ENCODE results near the gene MRPL39. TPM values are rescaled to one million over a fixed set of nuclear protein-coding genes. Genes with fewer than 3 reads are reported as not detected.

The MRPL39 gene
- total and polyA plus RNA-seq, 9 of the 15 experiments (the other 6 are each of a cell fraction or from before 2014, with no cell fraction given): 65.4 to 247 (median 105) TPM

DNA sequence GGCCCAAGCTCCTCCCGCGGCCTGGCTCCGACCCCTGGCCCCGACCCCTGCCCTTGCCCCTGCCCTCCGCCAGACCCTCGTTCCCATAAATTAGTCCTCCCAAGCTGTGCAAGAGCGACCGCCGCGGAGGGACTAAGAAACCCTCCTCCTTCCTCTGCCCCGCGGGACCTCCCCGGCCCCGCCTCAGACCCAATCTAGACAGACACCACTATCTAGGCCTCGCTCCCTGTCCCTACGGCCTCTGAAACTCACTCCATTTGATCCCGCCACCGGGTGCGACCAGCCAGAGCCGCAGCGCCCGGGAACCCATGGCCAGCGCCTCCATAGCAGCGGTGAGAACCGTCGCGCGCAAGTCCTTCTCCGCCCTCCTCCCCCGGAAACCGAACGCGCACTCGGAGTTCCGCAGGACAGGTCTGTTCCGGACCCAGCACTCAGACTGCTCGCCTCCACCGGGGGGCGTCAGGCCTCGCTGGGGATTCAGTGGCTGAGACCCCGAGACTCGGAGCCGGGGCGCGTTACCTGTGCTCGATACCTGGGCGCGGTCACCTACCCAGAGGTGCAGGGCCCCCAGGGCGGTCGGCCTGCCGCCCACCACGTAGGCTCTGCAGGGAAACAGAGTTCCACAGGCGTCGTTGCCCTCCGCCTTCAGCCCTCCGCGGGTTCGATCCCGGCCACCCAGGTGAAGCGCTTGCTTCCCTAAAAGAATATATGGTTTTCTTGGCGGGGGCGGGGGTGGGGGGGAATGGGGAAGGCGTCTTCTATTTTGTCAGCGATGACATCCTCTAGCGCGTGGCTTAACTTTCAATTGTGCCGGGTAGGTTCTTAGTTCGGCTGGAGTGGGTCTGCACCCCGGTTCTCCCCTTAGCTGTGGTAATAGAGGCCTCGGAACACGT is at the start of gene MRPL39 (continued):
- TF ChIP-seq, protein P1, sequence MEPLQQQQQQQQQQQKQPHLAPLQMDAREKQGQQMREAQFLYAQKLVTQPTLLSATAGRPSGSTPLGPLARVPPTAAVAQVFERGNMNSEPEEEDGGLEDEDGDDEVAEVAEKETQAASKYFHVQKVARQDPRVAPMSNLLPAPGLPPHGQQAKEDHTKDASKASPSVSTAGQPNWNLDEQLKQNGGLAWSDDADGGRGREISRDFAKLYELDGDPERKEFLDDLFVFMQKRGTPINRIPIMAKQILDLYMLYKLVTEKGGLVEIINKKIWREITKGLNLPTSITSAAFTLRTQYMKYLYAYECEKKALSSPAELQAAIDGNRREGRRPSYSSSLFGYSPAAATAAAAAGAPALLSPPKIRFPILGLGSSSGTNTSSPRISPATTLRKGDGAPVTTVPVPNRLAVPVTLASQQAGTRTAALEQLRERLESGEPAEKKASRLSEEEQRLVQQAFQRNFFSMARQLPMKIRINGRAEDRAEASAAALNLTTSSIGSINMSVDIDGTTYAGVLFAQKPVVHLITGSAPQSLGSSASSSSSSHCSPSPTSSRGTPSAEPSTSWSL (CRISPR knock-in tag; IDR thresholded peaks at IDR 0.05; ENCODE audit: borderline replicate concordance): no peak
- no peak for TF ChIP-seq ZNF23 (CRISPR knock-in tag; IDR thresholded peaks at IDR 0.05)
- TF ChIP-seq, protein P2, sequence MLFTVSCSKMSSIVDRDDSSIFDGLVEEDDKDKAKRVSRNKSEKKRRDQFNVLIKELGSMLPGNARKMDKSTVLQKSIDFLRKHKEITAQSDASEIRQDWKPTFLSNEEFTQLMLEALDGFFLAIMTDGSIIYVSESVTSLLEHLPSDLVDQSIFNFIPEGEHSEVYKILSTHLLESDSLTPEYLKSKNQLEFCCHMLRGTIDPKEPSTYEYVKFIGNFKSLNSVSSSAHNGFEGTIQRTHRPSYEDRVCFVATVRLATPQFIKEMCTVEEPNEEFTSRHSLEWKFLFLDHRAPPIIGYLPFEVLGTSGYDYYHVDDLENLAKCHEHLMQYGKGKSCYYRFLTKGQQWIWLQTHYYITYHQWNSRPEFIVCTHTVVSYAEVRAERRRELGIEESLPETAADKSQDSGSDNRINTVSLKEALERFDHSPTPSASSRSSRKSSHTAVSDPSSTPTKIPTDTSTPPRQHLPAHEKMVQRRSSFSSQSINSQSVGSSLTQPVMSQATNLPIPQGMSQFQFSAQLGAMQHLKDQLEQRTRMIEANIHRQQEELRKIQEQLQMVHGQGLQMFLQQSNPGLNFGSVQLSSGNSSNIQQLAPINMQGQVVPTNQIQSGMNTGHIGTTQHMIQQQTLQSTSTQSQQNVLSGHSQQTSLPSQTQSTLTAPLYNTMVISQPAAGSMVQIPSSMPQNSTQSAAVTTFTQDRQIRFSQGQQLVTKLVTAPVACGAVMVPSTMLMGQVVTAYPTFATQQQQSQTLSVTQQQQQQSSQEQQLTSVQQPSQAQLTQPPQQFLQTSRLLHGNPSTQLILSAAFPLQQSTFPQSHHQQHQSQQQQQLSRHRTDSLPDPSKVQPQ (CRISPR knock-in tag; IDR thresholded peaks at IDR 0.05; ENCODE audit: borderline replicate concordance): no peak
- TF ChIP-seq RBM22 (IDR thresholded peaks at IDR 0.05; ENCODE audit: low read depth, low read length, poor library complexity, severe bottlenecking): peak; percentile 70
- peak; percentile 98 for TF ChIP-seq CXXC5 (CRISPR knock-in tag; IDR thresholded peaks at IDR 0.05)
- TF ChIP-seq GTF2A2 (tag; IDR thresholded peaks at IDR 0.05): peak; percentile 90
- peak; percentile 85 for TF ChIP-seq PML (IDR thresholded peaks at IDR 0.05; ENCODE audit: low read length)
- no peak for TF ChIP-seq ZNF282 (CRISPR knock-in tag; IDR thresholded peaks at IDR 0.05)
- TF ChIP-seq NFIC (IDR thresholded peaks at IDR 0.05): peak; percentile 69
- TF ChIP-seq, protein P3, sequence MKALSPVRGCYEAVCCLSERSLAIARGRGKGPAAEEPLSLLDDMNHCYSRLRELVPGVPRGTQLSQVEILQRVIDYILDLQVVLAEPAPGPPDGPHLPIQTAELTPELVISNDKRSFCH (CRISPR knock-in tag; IDR thresholded peaks at IDR 0.05): no peak
- TF ChIP-seq, protein P3 (tag; IDR thresholded peaks at IDR 0.05): peak; percentile 90
- TF ChIP-seq, protein P4, sequence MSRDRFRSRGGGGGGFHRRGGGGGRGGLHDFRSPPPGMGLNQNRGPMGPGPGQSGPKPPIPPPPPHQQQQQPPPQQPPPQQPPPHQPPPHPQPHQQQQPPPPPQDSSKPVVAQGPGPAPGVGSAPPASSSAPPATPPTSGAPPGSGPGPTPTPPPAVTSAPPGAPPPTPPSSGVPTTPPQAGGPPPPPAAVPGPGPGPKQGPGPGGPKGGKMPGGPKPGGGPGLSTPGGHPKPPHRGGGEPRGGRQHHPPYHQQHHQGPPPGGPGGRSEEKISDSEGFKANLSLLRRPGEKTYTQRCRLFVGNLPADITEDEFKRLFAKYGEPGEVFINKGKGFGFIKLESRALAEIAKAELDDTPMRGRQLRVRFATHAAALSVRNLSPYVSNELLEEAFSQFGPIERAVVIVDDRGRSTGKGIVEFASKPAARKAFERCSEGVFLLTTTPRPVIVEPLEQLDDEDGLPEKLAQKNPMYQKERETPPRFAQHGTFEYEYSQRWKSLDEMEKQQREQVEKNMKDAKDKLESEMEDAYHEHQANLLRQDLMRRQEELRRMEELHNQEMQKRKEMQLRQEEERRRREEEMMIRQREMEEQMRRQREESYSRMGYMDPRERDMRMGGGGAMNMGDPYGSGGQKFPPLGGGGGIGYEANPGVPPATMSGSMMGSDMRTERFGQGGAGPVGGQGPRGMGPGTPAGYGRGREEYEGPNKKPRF (IDR thresholded peaks at IDR 0.05; ENCODE audit: low read depth, low read length): no peak
- TF ChIP-seq ZNF586 (CRISPR knock-in tag; conservative IDR thresholded peaks at IDR 0.05): no peak
- peak; percentile 99 for TF ChIP-seq RB1 (IDR thresholded peaks at IDR 0.05; ENCODE audit: low read depth)
- peak; percentile 18 for TF ChIP-seq WHSC1 (IDR thresholded peaks at IDR 0.05; ENCODE audit: low read length)
- no peak for TF ChIP-seq CBX8 (IDR thresholded peaks at IDR 0.05; ENCODE audit: borderline replicate concordance, extremely low read depth, low read depth, low read length, poor library complexity, severe bottlenecking)
- no peak for TF ChIP-seq MYBL2 (IDR thresholded peaks at IDR 0.05; ENCODE audit: low read depth)
- no peak for TF ChIP-seq MYBL2 (CRISPR knock-in tag; IDR thresholded peaks at IDR 0.05; ENCODE audit: borderline replicate concordance)
- no peak for TF ChIP-seq HIVEP1 (CRISPR knock-in tag; IDR thresholded peaks at IDR 0.05)
- TF ChIP-seq CHCHD3 (CRISPR knock-in tag; IDR thresholded peaks at IDR 0.05): no peak
- TF ChIP-seq SUPT5H (IDR thresholded peaks at IDR 0.05): peak; percentile 97
- TF ChIP-seq KDM5B (IDR thresholded peaks at IDR 0.05; ENCODE audit: insufficient replicate concordance, low read depth, low read length): peak; percentile 98
